Osteocyte (in vitro differentiated cells): ENCODE results near the gene AP3M1. TPM values are rescaled to one million over a fixed set of nuclear protein-coding genes. Genes with fewer than 3 reads are reported as not detected.

Experiments used
- DNase-seq: peaks from one replicate; pipeline ENCODE4 v3.0.0; 2021; ENCODE audit warnings: mixed read lengths; ENCODE audit not compliant: unreplicated experiment; ENCODE audit errors: extremely low spot score
- H3K27ac Mint-ChIP-seq: one replicate; pipeline ENCODE4 v1.8.0; 2021; ENCODE audit warnings: mild to moderate bottlenecking, mixed read lengths; ENCODE audit not compliant: unreplicated experiment
- H3K27me3 Mint-ChIP-seq: one replicate; pipeline ENCODE4 v1.8.0; 2021; ENCODE audit warnings: mixed read lengths; ENCODE audit not compliant: unreplicated experiment
- H3K36me3 Mint-ChIP-seq: one replicate; pipeline ENCODE4 v1.8.0; 2021; ENCODE audit warnings: mixed read lengths; ENCODE audit not compliant: unreplicated experiment
- H3K4me1 Mint-ChIP-seq: one replicate; pipeline ENCODE4 v1.8.0; 2021; ENCODE audit warnings: mixed read lengths; ENCODE audit not compliant: unreplicated experiment
- H3K4me3 Mint-ChIP-seq: one replicate; pipeline ENCODE4 v1.8.0; 2021; ENCODE audit warnings: mild to moderate bottlenecking, moderate library complexity, mixed read lengths; ENCODE audit not compliant: unreplicated experiment
- H3K9me3 Mint-ChIP-seq: one replicate; pipeline ENCODE4 v1.8.0; 2021; ENCODE audit warnings: mixed read lengths; ENCODE audit not compliant: unreplicated experiment
- CTCF ChIP-seq: fragments of 200-600 bp; sonication (generic); IDR thresholded peaks from 2 replicates; pipeline ENCODE4 v1.5.0; 2021; ENCODE audit warnings: antibody characterized with exemption, mild to moderate bottlenecking, moderate library complexity
- total RNA-seq: library from RNA; stranded (reverse); gene quantifications from 2 replicates; pipeline ENCODE4 v1.2.1, GENCODE V29; 2021

Gene AP3M1
- total RNA-seq, 1 donor from 2014 or later: 39.6 TPM

GRCh38 chr10:74109452-74109851 lies 41.2 kb downstream of the AP3M1 start:
- Mint-ChIP-seq H3K4me3 (no peak overlapping the region), H3K36me3 (peaks cover 71% of the 10 kb centered on the region), H3K27me3 (no peaks in the 10 kb centered on the region), H3K4me1 (peaks cover 8% of the 10 kb centered on the region), H3K9me3 (no peaks in the 10 kb centered on the region), H3K27ac (no peak overlapping the region)
- no peak for DNase-seq
- no peak for TF ChIP-seq CTCF

- H3K27me3 Mint-ChIP-seq: no peaks in the 10 kb centered on the region
- no peaks in the 10 kb centered on the region for H3K9me3 Mint-ChIP-seq
- no peak for DNase-seq
- peaks cover 78% of the 10 kb centered on the region for H3K36me3 Mint-ChIP-seq
- H3K4me3 Mint-ChIP-seq: no peak overlapping the region
- TF ChIP-seq CTCF: no peak
- peak overlapping the region; percentile 46 for H3K27ac Mint-ChIP-seq
- H3K4me1 Mint-ChIP-seq: peaks cover 2% of the 10 kb centered on the region
These were observed 43.2 kb downstream of the AP3M1 start for GRCh38 chr10:74107391-74107790.

GRCh38 chr10:74104996-74105395 lies 45.6 kb downstream of the AP3M1 start:
- DNase-seq: no peak
- Mint-ChIP-seq H3K27ac (no peak overlapping the region), H3K4me1 (peaks cover under 1% of the 10 kb centered on the region), H3K9me3 (no peaks in the 10 kb centered on the region), H3K4me3 (no peak overlapping the region), H3K27me3 (no peaks in the 10 kb centered on the region), H3K36me3 (peaks cover 67% of the 10 kb centered on the region)
- no peak for TF ChIP-seq CTCF

- no peak for DNase-seq
- Mint-ChIP-seq H3K4me1 (no peaks in the 10 kb centered on the region), H3K4me3 (no peak overlapping the region), H3K9me3 (no peaks in the 10 kb centered on the region), H3K36me3 (peaks cover 66% of the 10 kb centered on the region), H3K27me3 (no peaks in the 10 kb centered on the region), H3K27ac (peak overlapping the region; percentile 31)
- TF ChIP-seq CTCF: no peak
These were observed 46.1 kb downstream of the AP3M1 start for GRCh38 chr10:74104480-74104879.

- no peak overlapping the region for H3K4me3 Mint-ChIP-seq
- peaks cover 66% of the 10 kb centered on the region for H3K36me3 Mint-ChIP-seq
- H3K27ac Mint-ChIP-seq: peak overlapping the region; percentile 31
- no peaks in the 10 kb centered on the region for H3K9me3 Mint-ChIP-seq
- H3K27me3 Mint-ChIP-seq: no peaks in the 10 kb centered on the region
- no peak for DNase-seq
- H3K4me1 Mint-ChIP-seq: no peaks in the 10 kb centered on the region
- TF ChIP-seq CTCF: peak; percentile 61
These were observed 46.9 kb downstream of the AP3M1 start for GRCh38 chr10:74103560-74104258.
